HEK293 (cell line): ENCODE data around the gene FASTK.
A peak's percentile ranks its signal among the peaks of the same experiment; 100 is the strongest.

Experiments
- CTCF ChIA-PET: fragments of 350-600 bp; formaldehyde crosslinking; extraction: SDS; loops from one replicate; lab custom pipeline; 2021; ENCODE audit warnings: antibody characterized with exemption; lab: Yijun Ruan, JAX
- POLR2A ChIA-PET: fragments of 300-600 bp; formaldehyde crosslinking; extraction: SDS; loops from one replicate; lab custom pipeline; 2020; ENCODE audit warnings: antibody characterized with exemption, inconsistent platforms; lab: Yijun Ruan, JAX
- H3K27ac ChIP-seq: fragments of 200-500 bp; sonication (Bioruptor generic); 2 replicates; pipeline ENCODE4 v1.5.1; 2014; ENCODE audit warnings: low read depth, low read length, control low read depth, inconsistent platforms; ENCODE audit errors: extremely low read depth
- H3K36me3 ChIP-seq, 2 experiments: fragments of 200-500 bp in 1 of 2; sonication (Bioruptor generic) in 1 of 2; 1 replicate in 1 of 2; 2 replicates in 1 of 2; pipeline ENCODE4 v1.5.1; 2014 to 2017; ENCODE audit warnings: inconsistent platforms in 2 of 2, low read length in 2 of 2; ENCODE audit not compliant: control insufficient read depth in 2 of 2, insufficient read depth in 1 of 2
- H3K4me1 ChIP-seq: fragments of 200-500 bp; sonication (Bioruptor generic); 2 replicates; pipeline ENCODE4 v1.5.1; 2014; ENCODE audit warnings: mild to moderate bottlenecking, low read length, inconsistent platforms; ENCODE audit not compliant: control insufficient read depth, insufficient read depth
- H3K4me3 ChIP-seq: 2 replicates; pipeline ENCODE4 v1.5.1; 2011; ENCODE audit warnings: low read depth, mild to moderate bottlenecking, control low read depth, low read length, moderate library complexity
- H3K9me3 ChIP-seq: fragments of 200-500 bp; sonication (Bioruptor generic); 2 replicates; pipeline ENCODE4 v1.5.1; 2014; ENCODE audit warnings: low read depth, low read length, inconsistent platforms; ENCODE audit not compliant: control insufficient read depth, insufficient read depth
- BCL11A ChIP-seq: fragments of 450-650 bp; formaldehyde crosslinking; IDR thresholded peaks from 2 replicates; pipeline ENCODE4 v1.5.1; 2016; ENCODE audit warnings: low read depth, missing biosample characterization, missing genetic modification characterization
- BCL11B ChIP-seq: fragments of 450-650 bp; formaldehyde crosslinking; IDR thresholded peaks from 2 replicates; pipeline ENCODE4 v1.5.1; 2016; ENCODE audit warnings: low read depth, missing biosample characterization, missing genetic modification characterization
- FEZF1 ChIP-seq: fragments of 450-650 bp; formaldehyde crosslinking; IDR thresholded peaks from 2 replicates; pipeline ENCODE4 v1.5.1; 2016; ENCODE audit warnings: missing biosample characterization, missing genetic modification characterization
- GFI1B ChIP-seq: fragments of 450-650 bp; formaldehyde crosslinking; IDR thresholded peaks from 2 replicates; pipeline ENCODE4 v1.5.1; 2016; ENCODE audit warnings: missing biosample characterization, missing genetic modification characterization
- KLF1 ChIP-seq: fragments of 450-650 bp; formaldehyde crosslinking; IDR thresholded peaks from 2 replicates; pipeline ENCODE4 v1.5.1; 2016; ENCODE audit warnings: missing biosample characterization, missing genetic modification characterization
- KLF8 ChIP-seq: fragments of 450-650 bp; formaldehyde crosslinking; IDR thresholded peaks from 2 replicates; pipeline ENCODE4 v1.5.1; 2016; ENCODE audit warnings: missing biosample characterization, missing genetic modification characterization
- OVOL3 ChIP-seq: fragments of 450-650 bp; formaldehyde crosslinking; IDR thresholded peaks from 2 replicates; pipeline ENCODE4 v1.5.1; 2016; ENCODE audit warnings: missing biosample characterization, missing genetic modification characterization
- PRDM1 ChIP-seq: fragments of 450-650 bp; formaldehyde crosslinking; IDR thresholded peaks from 2 replicates; pipeline ENCODE4; 2016; ENCODE audit warnings: missing biosample characterization, missing genetic modification characterization
- SP7 ChIP-seq: fragments of 450-650 bp; formaldehyde crosslinking; IDR thresholded peaks from 2 replicates; pipeline ENCODE4 v1.5.1; 2016; ENCODE audit warnings: missing biosample characterization, missing genetic modification characterization
- ZBTB17 ChIP-seq: fragments of 450-650 bp; formaldehyde crosslinking; IDR thresholded peaks from 2 replicates; pipeline ENCODE4 v1.5.1; 2016; ENCODE audit warnings: missing biosample characterization, missing genetic modification characterization
- ZBTB20 ChIP-seq: fragments of 450-650 bp; formaldehyde crosslinking; IDR thresholded peaks from 2 replicates; pipeline ENCODE4 v1.5.1; 2016; ENCODE audit warnings: missing biosample characterization, missing genetic modification characterization
- ZIC2 ChIP-seq: fragments of 450-650 bp; formaldehyde crosslinking; IDR thresholded peaks from 2 replicates; pipeline ENCODE4 v1.5.1; 2016; ENCODE audit warnings: missing biosample characterization, missing genetic modification characterization
- ZNF10 ChIP-seq: fragments of 450-650 bp; formaldehyde crosslinking; IDR thresholded peaks from 2 replicates; pipeline ENCODE4 v1.5.1; 2017; ENCODE audit warnings: missing biosample characterization, missing genetic modification characterization
- ZNF155 ChIP-seq: fragments of 450-650 bp; formaldehyde crosslinking; IDR thresholded peaks from 2 replicates; pipeline ENCODE4 v1.5.1; 2016; ENCODE audit warnings: missing biosample characterization, missing genetic modification characterization
- ZNF175 ChIP-seq: fragments of 450-650 bp; formaldehyde crosslinking; IDR thresholded peaks from 2 replicates; pipeline ENCODE4 v1.5.1; 2016; ENCODE audit warnings: missing biosample characterization, missing genetic modification characterization
- ZNF184 ChIP-seq: fragments of 450-650 bp; IDR thresholded peaks from 2 replicates; pipeline ENCODE4 v1.5.1; 2018; ENCODE audit warnings: missing biosample characterization, mild to moderate bottlenecking, missing genetic modification characterization
- ZNF391 ChIP-seq: fragments of 450-650 bp; formaldehyde crosslinking; IDR thresholded peaks from 2 replicates; pipeline ENCODE4 v1.5.1; 2016; ENCODE audit warnings: low read depth, missing biosample characterization, missing genetic modification characterization, borderline replicate concordance
- ZNF621 ChIP-seq: fragments of 450-650 bp; formaldehyde crosslinking; IDR thresholded peaks from 2 replicates; pipeline ENCODE4 v1.5.1; 2017; ENCODE audit warnings: missing biosample characterization, missing genetic modification characterization
- ZNF624 ChIP-seq: fragments of 450-650 bp; formaldehyde crosslinking; IDR thresholded peaks from 2 replicates; pipeline ENCODE4 v1.5.1; 2017; ENCODE audit warnings: missing biosample characterization, missing genetic modification characterization
- ZNF629 ChIP-seq: fragments of 450-650 bp; formaldehyde crosslinking; IDR thresholded peaks from 2 replicates; pipeline ENCODE4 v1.5.1; 2017; ENCODE audit warnings: missing biosample characterization, missing genetic modification characterization
- ZNF670 ChIP-seq: fragments of 450-650 bp; formaldehyde crosslinking; IDR thresholded peaks from 2 replicates; pipeline ENCODE4 v1.5.1; 2016; ENCODE audit warnings: missing biosample characterization, missing genetic modification characterization, low read depth
- ZNF837 ChIP-seq: fragments of 450-650 bp; formaldehyde crosslinking; IDR thresholded peaks from 2 replicates; pipeline ENCODE4 v1.5.1; 2016; ENCODE audit warnings: missing biosample characterization, missing genetic modification characterization
- TF ChIP-seq, protein P1 (sequence below): fragments of 450-650 bp; formaldehyde crosslinking; IDR thresholded peaks from 2 replicates; pipeline ENCODE4 v1.5.1; 2016; ENCODE audit warnings: missing biosample characterization, missing genetic modification characterization
- TF ChIP-seq, protein P2 (sequence below): fragments of 450-650 bp; formaldehyde crosslinking; IDR thresholded peaks from 2 replicates; pipeline ENCODE4 v1.5.1; 2016; ENCODE audit warnings: missing biosample characterization, missing genetic modification characterization
- TF ChIP-seq, protein P3 (sequence below): fragments of 450-650 bp; formaldehyde crosslinking; IDR thresholded peaks from 2 replicates; pipeline ENCODE4 v1.5.1; 2016; ENCODE audit warnings: missing biosample characterization, missing genetic modification characterization
- TF ChIP-seq, protein P4 (sequence below): fragments of 450-650 bp; formaldehyde crosslinking; IDR thresholded peaks from 2 replicates; pipeline ENCODE4 v1.5.1; 2017; ENCODE audit warnings: missing biosample characterization, missing genetic modification characterization
- TF ChIP-seq, protein P5 (sequence below): fragments of 450-650 bp; formaldehyde crosslinking; IDR thresholded peaks from 2 replicates; pipeline ENCODE4 v1.5.1; 2016; ENCODE audit warnings: missing biosample characterization, missing genetic modification characterization

The FASTK gene

DNA sequence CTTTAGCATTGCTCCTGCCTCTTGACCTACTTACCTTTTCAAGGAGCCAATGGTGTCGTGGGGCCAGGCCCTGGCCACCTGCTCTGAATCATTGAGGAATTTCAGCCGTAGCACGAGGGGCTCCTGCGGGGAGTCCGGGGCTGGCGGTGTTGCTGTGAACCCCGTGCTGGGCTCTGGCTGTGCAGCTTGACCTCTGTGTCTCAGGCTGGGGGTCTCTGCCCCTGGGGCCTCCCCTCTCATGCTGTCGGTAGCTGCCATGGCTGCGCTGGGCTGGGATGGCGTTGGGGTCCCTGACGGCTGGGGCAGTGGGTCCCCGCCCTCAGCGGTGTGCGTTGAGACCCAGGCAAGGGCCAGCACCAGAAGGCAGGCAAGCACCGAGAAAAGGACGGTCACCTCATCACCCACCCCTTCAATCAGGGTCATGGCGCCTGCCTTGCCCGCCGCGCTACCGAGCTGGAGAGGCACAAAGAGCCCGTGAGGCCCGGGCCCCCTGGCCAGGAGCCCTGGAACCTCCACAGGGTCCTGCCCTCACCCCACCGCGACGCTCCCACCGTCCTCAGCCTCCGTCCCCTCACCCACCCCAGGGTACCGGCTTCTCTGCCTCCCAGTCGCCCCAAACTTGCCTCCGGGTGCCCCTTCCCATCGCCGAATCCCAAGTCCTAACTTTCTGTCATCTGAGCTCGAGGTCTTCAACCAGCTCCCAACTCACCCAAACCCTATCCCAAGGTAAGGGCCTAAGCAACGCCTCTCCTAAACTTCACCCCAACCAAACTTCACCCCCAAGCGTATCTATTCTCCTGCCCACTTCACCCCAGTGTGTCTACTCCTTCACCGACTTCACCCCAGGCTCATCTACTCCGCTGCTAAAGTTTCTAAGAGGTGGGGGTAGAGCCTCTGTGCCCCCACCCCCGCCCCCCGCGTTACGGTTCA is 1.8 kb upstream of the FASTK start:
- Histone ChIP-seq H3K9me3 (no peaks in the 10 kb centered on the region), H3K36me3 (peaks cover 0 to 22% of the 10 kb centered on the region in 2 experiments; a peak in 1 of 3 replicates), H3K4me3 (peak overlapping the region; percentile 74), H3K27ac (peak overlapping the region; percentile 75), H3K4me1 (peaks cover 7% of the 10 kb centered on the region; the same call in 1 of the 2 replicates)
- ChIA-PET POLR2A (interaction anchor here (1.0 to 2.0 kb wide), 2 partner anchors 17 to 20 kb away, joined by 3 to 17 read pairs; no protein-coding TSS in a partner anchor), CTCF (interaction anchor here (0.6 to 0.9 kb wide), 4 partner anchors 9 to 30 kb away, joined by 3 to 4 read pairs (median 3); no protein-coding TSS in a partner anchor)
- TF ChIP-seq BCL11B (tag by site-specific recombination), result peak; percentile 52
- TF ChIP-seq OVOL3 (tag by site-specific recombination), result no peak
- TF ChIP-seq, protein P1, sequence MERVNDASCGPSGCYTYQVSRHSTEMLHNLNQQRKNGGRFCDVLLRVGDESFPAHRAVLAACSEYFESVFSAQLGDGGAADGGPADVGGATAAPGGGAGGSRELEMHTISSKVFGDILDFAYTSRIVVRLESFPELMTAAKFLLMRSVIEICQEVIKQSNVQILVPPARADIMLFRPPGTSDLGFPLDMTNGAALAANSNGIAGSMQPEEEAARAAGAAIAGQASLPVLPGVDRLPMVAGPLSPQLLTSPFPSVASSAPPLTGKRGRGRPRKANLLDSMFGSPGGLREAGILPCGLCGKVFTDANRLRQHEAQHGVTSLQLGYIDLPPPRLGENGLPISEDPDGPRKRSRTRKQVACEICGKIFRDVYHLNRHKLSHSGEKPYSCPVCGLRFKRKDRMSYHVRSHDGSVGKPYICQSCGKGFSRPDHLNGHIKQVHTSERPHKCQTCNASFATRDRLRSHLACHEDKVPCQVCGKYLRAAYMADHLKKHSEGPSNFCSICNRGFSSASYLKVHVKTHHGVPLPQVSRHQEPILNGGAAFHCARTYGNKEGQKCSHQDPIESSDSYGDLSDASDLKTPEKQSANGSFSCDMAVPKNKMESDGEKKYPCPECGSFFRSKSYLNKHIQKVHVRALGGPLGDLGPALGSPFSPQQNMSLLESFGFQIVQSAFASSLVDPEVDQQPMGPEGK (tag by site-specific recombination), result peak; percentile 92
- TF ChIP-seq, protein P2, sequence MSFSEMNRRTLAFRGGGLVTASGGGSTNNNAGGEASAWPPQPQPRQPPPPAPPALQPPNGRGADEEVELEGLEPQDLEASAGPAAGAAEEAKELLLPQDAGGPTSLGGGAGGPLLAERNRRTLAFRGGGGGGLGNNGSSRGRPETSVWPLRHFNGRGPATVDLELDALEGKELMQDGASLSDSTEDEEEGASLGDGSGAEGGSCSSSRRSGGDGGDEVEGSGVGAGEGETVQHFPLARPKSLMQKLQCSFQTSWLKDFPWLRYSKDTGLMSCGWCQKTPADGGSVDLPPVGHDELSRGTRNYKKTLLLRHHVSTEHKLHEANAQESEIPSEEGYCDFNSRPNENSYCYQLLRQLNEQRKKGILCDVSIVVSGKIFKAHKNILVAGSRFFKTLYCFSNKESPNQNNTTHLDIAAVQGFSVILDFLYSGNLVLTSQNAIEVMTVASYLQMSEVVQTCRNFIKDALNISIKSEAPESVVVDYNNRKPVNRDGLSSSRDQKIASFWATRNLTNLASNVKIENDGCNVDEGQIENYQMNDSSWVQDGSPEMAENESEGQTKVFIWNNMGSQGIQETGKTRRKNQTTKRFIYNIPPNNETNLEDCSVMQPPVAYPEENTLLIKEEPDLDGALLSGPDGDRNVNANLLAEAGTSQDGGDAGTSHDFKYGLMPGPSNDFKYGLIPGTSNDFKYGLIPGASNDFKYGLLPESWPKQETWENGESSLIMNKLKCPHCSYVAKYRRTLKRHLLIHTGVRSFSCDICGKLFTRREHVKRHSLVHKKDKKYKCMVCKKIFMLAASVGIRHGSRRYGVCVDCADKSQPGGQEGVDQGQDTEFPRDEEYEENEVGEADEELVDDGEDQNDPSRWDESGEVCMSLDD (tag by site-specific recombination), result peak; percentile 84
- TF ChIP-seq ZNF624, result no peak
- TF ChIP-seq ZNF10 (tag by site-specific recombination), result peak; percentile 19; the same call in 1 of the 2 replicates
- peak; percentile 83 for TF ChIP-seq KLF8 (tag by site-specific recombination)
- no peak for TF ChIP-seq FEZF1
- peak; percentile 47; the same call in 1 of the 2 replicates for TF ChIP-seq BCL11A (tag by site-specific recombination)
- TF ChIP-seq ZNF837 (tag by site-specific recombination), result no peak
- peak; percentile 82 for TF ChIP-seq ZBTB20
- no peak for TF ChIP-seq ZNF670 (tag by site-specific recombination)
- TF ChIP-seq ZNF391 (tag by site-specific recombination), result peak; percentile 16; the same call in 1 of the 2 replicates
- TF ChIP-seq, protein P3, sequence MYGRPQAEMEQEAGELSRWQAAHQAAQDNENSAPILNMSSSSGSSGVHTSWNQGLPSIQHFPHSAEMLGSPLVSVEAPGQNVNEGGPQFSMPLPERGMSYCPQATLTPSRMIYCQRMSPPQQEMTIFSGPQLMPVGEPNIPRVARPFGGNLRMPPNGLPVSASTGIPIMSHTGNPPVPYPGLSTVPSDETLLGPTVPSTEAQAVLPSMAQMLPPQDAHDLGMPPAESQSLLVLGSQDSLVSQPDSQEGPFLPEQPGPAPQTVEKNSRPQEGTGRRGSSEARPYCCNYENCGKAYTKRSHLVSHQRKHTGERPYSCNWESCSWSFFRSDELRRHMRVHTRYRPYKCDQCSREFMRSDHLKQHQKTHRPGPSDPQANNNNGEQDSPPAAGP (tag by site-specific recombination), result 0 out of 2 replicates have a peak, but pooled peaks have one; percentile 54
- no peak for TF ChIP-seq ZNF629 (tag by site-specific recombination)
- no peak for TF ChIP-seq ZNF184 (tag by site-specific recombination)
- TF ChIP-seq, protein P4, sequence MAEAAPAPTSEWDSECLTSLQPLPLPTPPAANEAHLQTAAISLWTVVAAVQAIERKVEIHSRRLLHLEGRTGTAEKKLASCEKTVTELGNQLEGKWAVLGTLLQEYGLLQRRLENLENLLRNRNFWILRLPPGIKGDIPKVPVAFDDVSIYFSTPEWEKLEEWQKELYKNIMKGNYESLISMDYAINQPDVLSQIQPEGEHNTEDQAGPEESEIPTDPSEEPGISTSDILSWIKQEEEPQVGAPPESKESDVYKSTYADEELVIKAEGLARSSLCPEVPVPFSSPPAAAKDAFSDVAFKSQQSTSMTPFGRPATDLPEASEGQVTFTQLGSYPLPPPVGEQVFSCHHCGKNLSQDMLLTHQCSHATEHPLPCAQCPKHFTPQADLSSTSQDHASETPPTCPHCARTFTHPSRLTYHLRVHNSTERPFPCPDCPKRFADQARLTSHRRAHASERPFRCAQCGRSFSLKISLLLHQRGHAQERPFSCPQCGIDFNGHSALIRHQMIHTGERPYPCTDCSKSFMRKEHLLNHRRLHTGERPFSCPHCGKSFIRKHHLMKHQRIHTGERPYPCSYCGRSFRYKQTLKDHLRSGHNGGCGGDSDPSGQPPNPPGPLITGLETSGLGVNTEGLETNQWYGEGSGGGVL, result peak; percentile 95
- TF ChIP-seq ZIC2, result peak; percentile 74
- TF ChIP-seq ZBTB17, result no peak; the same call in 1 of the 2 replicates
- TF ChIP-seq SP7 (tag by site-specific recombination), result peak; percentile 34; the same call in 1 of the 2 replicates
- no peak for TF ChIP-seq ZNF155 (tag by site-specific recombination)
- no peak for TF ChIP-seq GFI1B (tag by site-specific recombination)
- no peak for TF ChIP-seq ZNF621
- peak; percentile 77; the same call in 1 of the 2 replicates for TF ChIP-seq KLF1 (tag by site-specific recombination)
- TF ChIP-seq ZNF175 (tag by site-specific recombination), result no peak
- TF ChIP-seq, protein P5, sequence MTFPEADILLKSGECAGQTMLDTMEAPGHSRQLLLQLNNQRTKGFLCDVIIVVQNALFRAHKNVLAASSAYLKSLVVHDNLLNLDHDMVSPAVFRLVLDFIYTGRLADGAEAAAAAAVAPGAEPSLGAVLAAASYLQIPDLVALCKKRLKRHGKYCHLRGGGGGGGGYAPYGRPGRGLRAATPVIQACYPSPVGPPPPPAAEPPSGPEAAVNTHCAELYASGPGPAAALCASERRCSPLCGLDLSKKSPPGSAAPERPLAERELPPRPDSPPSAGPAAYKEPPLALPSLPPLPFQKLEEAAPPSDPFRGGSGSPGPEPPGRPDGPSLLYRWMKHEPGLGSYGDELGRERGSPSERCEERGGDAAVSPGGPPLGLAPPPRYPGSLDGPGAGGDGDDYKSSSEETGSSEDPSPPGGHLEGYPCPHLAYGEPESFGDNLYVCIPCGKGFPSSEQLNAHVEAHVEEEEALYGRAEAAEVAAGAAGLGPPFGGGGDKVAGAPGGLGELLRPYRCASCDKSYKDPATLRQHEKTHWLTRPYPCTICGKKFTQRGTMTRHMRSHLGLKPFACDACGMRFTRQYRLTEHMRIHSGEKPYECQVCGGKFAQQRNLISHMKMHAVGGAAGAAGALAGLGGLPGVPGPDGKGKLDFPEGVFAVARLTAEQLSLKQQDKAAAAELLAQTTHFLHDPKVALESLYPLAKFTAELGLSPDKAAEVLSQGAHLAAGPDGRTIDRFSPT (tag by site-specific recombination), result peak; percentile 35; the same call in 1 of the 2 replicates
- TF ChIP-seq PRDM1 (tag by site-specific recombination), result no peak
